ENCODE measurements around the gene DYDC2.
"Not testable (repeated sequence)": the region's sequence is repeated elsewhere in the genome, so short reads cannot be mapped to it uniquely, and the experiment has no call there.

DYDC2 gene

DNA sequence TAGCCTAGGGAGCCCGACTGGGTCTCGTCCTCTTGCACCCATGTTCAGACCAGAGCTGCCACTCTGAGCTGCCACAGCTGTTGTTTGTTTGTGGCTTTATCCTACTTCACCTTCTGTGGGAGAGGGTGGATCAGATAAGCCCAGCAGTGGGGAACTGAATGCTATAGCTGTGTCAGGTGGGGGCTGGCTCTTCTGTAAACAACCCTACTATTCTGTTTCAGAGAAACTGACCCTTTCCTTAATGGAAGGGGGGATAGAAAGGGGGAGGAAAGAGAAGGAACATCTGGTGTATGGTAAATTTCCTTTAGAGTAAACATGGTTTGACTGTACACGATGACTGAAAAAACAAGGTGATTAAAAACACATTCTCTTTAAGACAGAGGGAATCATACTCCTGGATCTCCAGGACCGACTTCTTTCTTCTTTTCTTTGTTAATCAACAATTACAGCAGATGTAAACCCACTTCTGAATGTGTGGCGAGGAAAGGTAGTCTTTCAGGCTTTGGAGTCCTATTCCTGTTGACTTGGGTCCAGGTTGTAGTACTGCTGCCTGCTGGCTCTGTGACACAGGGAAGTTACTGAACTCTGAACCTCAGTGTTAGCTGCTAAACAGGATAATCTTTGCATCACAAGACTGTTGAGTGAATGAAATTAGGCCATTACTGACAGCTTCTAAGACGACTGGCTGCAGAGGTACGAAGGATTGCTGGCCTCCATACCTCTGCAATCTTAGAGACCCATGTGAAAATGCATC, 57.7 kb downstream of the DYDC2 start:
- DNase-seq (ENCODE audit: low read depth) = no peak

DNA sequence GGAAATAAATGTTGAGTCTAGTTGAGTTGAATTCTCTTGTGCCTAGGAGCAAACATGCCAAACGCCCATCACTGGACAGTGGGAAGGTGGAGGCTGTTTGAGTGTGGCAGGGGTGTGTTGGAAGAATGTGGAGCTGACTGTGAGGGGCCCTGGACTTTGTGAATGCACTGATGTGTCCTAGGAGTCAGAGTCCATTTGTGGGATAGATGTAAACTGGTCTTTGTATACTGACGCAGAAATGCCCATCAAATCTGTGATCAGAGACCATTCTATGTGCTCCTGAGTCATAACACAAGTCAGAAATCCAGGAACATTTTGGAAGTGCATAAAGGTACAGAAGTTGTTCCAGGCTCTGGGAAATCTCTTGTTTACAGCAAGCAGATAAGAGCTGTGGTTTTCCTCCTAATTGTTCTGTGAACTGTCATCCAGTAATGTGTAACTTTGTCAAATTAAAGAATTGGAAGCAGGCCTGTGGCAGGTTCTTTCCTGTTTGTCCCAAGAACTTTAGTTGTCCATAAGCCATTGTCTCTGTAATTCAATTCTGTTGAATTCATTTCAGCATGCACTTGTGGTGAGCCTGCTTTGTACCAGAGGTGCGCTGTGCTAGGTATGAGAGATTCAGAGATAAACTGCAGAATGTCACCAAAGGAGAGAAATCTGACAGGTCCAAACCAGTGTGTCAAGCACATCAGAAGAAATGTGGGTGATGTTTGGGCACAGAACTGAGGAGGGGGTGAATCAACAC, 59.3 kb downstream of the DYDC2 start:
- DNase-seq (ENCODE audit: low read depth) = no peak

DNA sequence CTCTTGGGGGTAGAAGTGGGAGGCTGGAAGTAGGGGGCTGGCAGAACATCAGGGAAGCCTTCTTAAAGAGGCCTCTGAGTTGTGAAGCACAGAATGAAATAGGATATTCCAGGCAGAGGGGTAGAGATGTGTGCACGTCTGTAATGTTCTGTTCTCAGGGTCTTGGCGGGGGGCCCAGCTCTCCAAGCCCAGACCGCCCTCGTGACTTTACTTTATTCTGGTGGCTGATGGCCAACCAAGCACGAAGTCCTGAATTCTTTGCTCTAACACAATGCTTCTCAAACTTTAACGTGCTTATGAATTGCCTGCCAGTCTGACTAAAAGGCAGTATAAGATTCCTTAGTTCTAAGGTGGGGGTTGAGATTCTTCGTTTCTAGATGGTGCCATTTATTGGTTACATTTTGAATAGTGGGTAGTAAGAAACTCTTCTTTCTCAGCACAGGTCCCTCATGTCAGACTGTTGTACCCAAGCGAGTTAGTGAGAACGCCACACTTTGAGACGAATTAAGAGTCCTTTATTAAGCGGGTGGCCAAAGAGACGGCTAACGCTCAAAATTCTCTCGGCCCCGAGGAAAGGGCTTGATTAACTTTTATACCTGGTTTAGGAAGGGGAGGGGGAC, 60.0 kb downstream of the DYDC2 start:
- no peak for DNase-seq (ENCODE audit: low read depth)

DNA sequence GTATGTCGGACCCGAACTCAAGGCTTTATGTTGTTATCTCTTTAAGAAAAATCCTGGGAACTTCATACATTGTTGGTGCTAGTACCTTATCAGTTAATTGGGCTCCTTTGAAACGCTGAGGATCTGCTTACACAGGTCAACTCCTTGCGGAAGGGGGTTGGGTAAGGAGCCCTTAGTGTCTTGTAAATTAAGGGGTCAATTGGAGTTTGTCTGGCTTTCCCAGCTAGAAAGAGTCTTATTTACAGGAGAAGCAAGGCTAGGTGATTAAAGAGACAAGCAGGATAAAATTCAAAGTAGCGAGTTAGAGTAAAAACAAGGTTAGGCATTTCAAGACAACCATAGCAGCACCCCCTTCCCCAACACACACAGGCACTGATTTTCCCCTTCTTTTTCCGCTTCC, 60.7 kb downstream of the DYDC2 start:
- not testable (repeated sequence) for DNase-seq (ENCODE audit: low read depth)

All from activated gamma-delta T cell treated with anti-CD3 and anti-CD28 coated beads, Interleukin-2, amount 50 U/mL, for 16 hours (primary cell).